Activated CD4-positive, alpha-beta memory T cell treated with anti-CD3 and anti-CD28 coated beads for 36 hours (primary cell): ENCODE measurements around the gene RSPRY1. TPM values are rescaled to one million over a fixed set of nuclear protein-coding genes. Genes with fewer than 3 reads are reported as not detected.
A peak's percentile ranks its signal among the peaks of the same experiment; 100 is the strongest.
"Not testable (repeated sequence)": the region's sequence is repeated elsewhere in the genome, so short reads cannot be mapped to it uniquely, and the experiment has no call there.

Source experiments
- CTCF ChIA-PET: fragments of 350-600 bp; sonication (Branson Sonifier 250); formaldehyde crosslinking; loops from one replicate; lab custom pipeline; 2021; ENCODE audit warnings: antibody characterized with exemption, inconsistent platforms; lab: Charles Lee
- POLR2A ChIA-PET: fragments of 350-600 bp; sonication (Branson Sonifier 250); formaldehyde crosslinking; loops from one replicate; lab custom pipeline; 2021; ENCODE audit warnings: antibody characterized with exemption; lab: Charles Lee
- DNase-seq: peaks from one replicate; pipeline ENCODE4 v3.0.0-alpha.2; 2020
- H3K27ac Mint-ChIP-seq: one replicate; pipeline ENCODE4 v1.8.0; 2021; ENCODE audit warnings: mixed read lengths
- H3K27me3 Mint-ChIP-seq: one replicate; pipeline ENCODE4 v1.8.0; 2021; ENCODE audit warnings: mixed read lengths
- H3K36me3 Mint-ChIP-seq: one replicate; pipeline ENCODE4 v1.8.0; 2021; ENCODE audit warnings: mixed read lengths
- H3K4me1 Mint-ChIP-seq: one replicate; pipeline ENCODE4 v1.8.0; 2021; ENCODE audit warnings: low read depth, mixed read lengths
- H3K4me3 Mint-ChIP-seq: one replicate; pipeline ENCODE4 v1.8.0; 2021; ENCODE audit warnings: mild to moderate bottlenecking, mixed read lengths
- H3K9me3 Mint-ChIP-seq: one replicate; pipeline ENCODE4 v1.8.0; 2021; ENCODE audit warnings: mixed read lengths
- intact Hi-C: fragments of 100-400 bp; cut with micrococcal nuclease; formaldehyde crosslinking; loops from one replicate; pipeline ENCODE4 v1.15.1; 2023
- total RNA-seq, 2 experiments: library from RNA; stranded (reverse); gene quantifications; one replicate each; pipeline ENCODE4 v1.2.3, GENCODE V29; 2021

Gene RSPRY1
- total RNA-seq, 2 experiments from 2014 or later, result 31.5 to 33.3 TPM

DNA sequence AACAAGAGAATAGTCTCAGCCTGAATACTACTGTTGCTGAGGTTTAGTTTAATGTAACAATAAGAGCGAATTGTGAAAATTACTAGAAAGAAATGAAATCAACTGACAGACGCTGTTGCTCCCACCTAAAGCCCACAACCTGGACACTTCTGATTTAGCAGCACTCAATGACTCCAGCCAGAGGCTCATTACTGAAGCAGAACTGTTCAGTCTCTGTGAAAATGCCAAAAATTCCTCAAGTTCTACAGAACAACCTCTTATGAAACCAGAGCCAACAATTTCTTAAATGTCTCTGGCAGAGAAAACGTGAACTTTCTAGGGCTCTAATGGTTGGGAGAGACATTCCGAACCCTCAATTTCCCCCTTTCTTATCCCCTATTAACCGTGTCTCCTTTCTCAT is 10.2 kb upstream of the RSPRY1 start:
- H3K27me3 Mint-ChIP-seq, result no peaks in the 10 kb centered on the region
- no peak overlapping the region for H3K27ac Mint-ChIP-seq
- H3K9me3 Mint-ChIP-seq, result no peaks in the 10 kb centered on the region
- ChIA-PET POLR2A (no interaction called here), CTCF (no interaction called here)
- no peaks in the 10 kb centered on the region for H3K4me1 Mint-ChIP-seq
- peaks cover 18% of the 10 kb centered on the region for H3K36me3 Mint-ChIP-seq
- no peak for DNase-seq
- intact Hi-C loops, result no loop called here
- H3K4me3 Mint-ChIP-seq, result no peak overlapping the region

DNA sequence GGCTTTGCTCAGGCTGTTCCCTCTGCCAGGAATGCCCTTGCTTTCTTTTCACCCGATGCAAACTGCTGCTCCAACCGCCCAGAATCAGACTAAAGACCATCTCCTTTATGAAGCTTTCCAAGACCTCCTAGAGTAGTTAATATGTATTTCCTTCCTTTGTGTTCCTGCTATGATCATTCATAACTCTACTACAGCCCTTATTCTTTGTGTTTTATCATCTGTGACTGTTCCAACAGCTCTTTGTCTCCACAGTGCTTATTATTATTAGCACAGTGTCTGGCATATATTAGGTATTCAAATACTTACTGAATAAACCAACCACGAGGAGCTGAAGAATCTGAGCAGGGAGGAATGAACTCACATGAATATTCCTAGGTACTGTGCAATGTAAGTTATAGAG is 7.9 kb upstream of the RSPRY1 start:
- peaks cover 3% of the 10 kb centered on the region for H3K4me1 Mint-ChIP-seq
- peaks cover 6% of the 10 kb centered on the region for H3K36me3 Mint-ChIP-seq
- CTCF ChIA-PET, result no interaction called here
- no peaks in the 10 kb centered on the region for H3K27me3 Mint-ChIP-seq
- DNase-seq, result no peak
- POLR2A ChIA-PET, result no interaction called here
- H3K9me3 Mint-ChIP-seq, result no peaks in the 10 kb centered on the region
- H3K4me3 Mint-ChIP-seq, result no peak overlapping the region
- H3K27ac Mint-ChIP-seq, result no peak overlapping the region
- intact Hi-C loops, result no loop called here

DNA sequence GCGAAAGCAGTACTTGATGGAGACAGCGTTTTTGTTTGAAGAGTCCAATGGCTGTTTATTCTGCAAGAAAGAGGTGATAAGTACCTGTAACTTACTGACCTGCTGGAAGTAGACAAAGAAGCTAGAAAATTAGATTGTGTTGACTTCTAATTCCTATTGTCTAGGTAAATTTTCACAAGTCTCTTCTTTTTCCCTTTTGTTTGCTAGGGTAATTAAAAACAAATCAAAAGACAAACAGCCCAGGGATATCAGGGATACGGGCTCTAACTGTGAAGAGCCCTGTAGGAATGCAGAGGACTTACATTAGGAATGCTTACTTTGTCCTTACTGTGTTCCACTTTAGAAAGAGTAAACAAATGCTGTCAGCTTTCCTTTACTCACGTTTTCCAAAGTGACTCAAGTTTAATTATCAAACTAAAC is 7.3 kb upstream of the RSPRY1 start:
- peaks cover 3% of the 10 kb centered on the region for H3K36me3 Mint-ChIP-seq
- DNase-seq, result no peak
- CTCF ChIA-PET, result interaction anchor here (0.8 kb wide), 1 partner anchor 9 kb away, joined by 3 read pairs; no protein-coding TSS in a partner anchor
- H3K4me1 Mint-ChIP-seq, result peaks cover 5% of the 10 kb centered on the region
- H3K27me3 Mint-ChIP-seq, result no peaks in the 10 kb centered on the region
- H3K9me3 Mint-ChIP-seq, result no peaks in the 10 kb centered on the region
- no peak overlapping the region for H3K4me3 Mint-ChIP-seq
- no peak overlapping the region for H3K27ac Mint-ChIP-seq
- intact Hi-C loops, result no loop called here
- POLR2A ChIA-PET, result no interaction called here

DNA sequence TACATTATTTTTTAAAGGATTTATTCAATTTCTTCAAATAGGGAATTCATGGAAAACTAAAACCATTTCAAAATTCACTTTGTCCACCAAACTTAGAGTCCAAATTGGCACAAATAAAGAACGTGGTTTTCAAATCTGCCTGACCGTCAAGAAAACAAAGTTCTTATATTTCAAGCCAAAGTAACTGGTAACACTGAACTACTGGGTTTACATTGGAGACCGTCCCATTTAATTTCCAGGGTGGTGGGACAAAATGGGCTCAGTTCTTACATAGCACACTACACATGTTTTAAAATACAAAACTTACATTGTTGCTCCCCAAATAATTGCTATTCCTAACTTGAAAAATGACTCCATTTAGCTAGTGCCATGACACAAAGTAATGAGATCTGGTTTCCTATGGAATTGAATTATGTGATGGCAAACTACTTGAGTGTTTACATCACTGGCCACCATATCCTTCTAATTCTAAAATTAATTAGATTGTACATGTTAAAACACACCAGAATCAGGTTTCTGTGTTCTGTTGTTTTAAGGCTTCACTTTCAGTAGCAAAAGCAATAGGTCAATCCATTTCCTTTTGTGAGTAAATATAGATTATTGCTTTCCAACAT is 6.8 kb upstream of the RSPRY1 start:
- H3K36me3 Mint-ChIP-seq, result peaks cover 3% of the 10 kb centered on the region
- peaks cover 9% of the 10 kb centered on the region for H3K4me1 Mint-ChIP-seq
- no peaks in the 10 kb centered on the region for H3K27me3 Mint-ChIP-seq
- no peaks in the 10 kb centered on the region for H3K9me3 Mint-ChIP-seq
- no peak overlapping the region for H3K4me3 Mint-ChIP-seq
- intact Hi-C loops, result no loop called here
- POLR2A ChIA-PET, result no interaction called here
- DNase-seq, result no peak
- CTCF ChIA-PET, result interaction anchor here (0.8 kb wide), 1 partner anchor 10 kb away, joined by 3 read pairs; no protein-coding TSS in a partner anchor
- H3K27ac Mint-ChIP-seq, result no peak overlapping the region

DNA sequence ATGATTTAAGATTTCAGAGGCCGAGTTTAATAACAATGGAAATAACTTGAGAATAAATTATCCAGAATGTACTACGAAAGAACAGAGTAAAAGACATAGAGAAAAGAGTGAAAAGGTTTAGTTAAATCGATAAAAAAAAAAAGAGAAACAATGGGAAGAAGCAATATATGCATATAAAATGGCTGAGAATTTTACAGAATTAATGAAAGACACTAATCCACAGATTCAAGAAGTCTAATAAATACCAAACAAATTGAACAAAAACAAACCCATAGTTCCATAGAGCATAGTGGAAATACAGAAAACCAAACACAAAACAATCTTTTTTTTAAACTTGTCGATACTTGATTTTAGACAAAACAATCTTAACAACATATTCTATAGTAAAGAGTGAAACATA is 2.0 kb upstream of the RSPRY1 start:
- Mint-ChIP-seq H3K4me3 (peak overlapping the region; percentile 11), H3K27me3 (no peaks in the 10 kb centered on the region), H3K36me3 (peaks cover 2% of the 10 kb centered on the region), H3K4me1 (peaks cover 32% of the 10 kb centered on the region), H3K9me3 (no peaks in the 10 kb centered on the region), H3K27ac (peak overlapping the region; percentile 5)
- intact Hi-C loops, result no loop called here
- ChIA-PET POLR2A (no interaction called here), CTCF (interaction anchor here (1.9 kb wide), 1 partner anchor 220 kb away, joined by 5 read pairs; no protein-coding TSS in a partner anchor)
- DNase-seq, result no peak

DNA sequence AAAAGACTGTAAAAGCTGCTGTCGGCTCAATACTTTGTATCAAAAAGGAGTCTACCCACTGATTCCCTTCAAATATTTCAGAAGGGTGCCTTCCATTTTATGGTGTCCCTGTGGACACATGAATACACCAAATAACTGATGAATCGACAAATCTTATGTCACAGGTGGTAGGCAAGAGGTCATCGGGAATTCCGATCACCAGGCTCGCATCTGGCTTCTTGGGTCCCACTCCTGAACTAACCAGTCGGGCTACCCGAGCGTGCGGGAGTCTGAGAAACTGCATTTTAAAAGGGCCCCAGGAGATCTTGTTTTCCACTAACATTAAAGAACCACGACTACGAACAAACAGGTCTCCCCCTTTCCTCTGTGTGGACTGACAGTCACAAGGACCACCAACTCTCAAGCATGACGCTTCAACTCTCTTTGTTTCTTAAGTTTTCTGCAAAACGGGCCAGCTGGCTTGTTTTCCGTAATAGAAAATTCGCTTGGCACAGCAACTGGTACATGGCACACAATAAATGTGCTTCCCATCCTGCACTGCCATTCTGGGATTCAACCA is 1.2 kb upstream of the RSPRY1 start:
- peak overlapping the region; percentile 81 for H3K27ac Mint-ChIP-seq
- no peaks in the 10 kb centered on the region for H3K9me3 Mint-ChIP-seq
- peak overlapping the region; percentile 92 for H3K4me3 Mint-ChIP-seq
- H3K36me3 Mint-ChIP-seq, result peaks cover 2% of the 10 kb centered on the region
- intact Hi-C loops, result loop anchor here (5.0 kb wide), 2 partner anchors 58 to 193 kb away; no protein-coding TSS in a partner anchor
- H3K4me1 Mint-ChIP-seq, result peaks cover 34% of the 10 kb centered on the region
- no peak for DNase-seq
- POLR2A ChIA-PET, result interaction anchor here (0.7 to 1.4 kb wide), 3 partner anchors 34 to 274 kb away, joined by 3 to 4 read pairs (median 3); no protein-coding TSS in a partner anchor
- CTCF ChIA-PET, result no interaction called here
- H3K27me3 Mint-ChIP-seq, result no peaks in the 10 kb centered on the region

DNA sequence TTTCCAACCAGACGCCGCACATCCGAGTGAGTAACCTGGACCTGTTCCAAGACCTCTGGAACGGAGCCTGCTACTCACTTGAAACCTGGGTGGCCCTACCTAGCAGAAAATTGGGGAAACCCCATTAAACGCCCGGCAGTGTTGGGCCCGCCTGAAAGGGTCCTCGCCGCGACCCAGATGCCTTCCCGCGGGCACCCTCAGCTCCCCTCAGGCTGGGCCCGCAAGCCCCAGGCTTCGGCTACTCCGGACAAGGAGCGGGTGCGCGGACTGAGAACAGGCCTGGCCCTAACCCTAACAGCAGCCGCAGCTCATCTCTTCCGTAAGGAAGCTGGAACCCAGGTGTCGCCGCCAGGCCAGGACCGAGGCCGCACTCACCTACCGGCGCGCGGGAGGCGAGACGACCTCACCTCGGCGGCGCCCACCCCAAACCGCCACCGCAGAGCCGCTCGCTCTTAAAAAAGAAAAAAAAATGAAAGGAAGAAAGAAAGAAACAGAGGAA is 634 bp upstream of the RSPRY1 start:
- H3K36me3 Mint-ChIP-seq, result peaks cover 2% of the 10 kb centered on the region
- peak overlapping the region; percentile 92 for H3K4me3 Mint-ChIP-seq
- ChIA-PET CTCF (interaction anchor here (0.6 to 0.9 kb wide), 3 partner anchors 12 to 221 kb away, joined by 3 to 5 read pairs (median 3); no protein-coding TSS in a partner anchor), POLR2A (interaction anchor here (0.6 to 1.4 kb wide), 6 partner anchors 17 to 277 kb away, joined by 3 to 4 read pairs (median 3); partner anchors contain the start of gene POLR2C)
- H3K9me3 Mint-ChIP-seq, result no peaks in the 10 kb centered on the region
- peak overlapping the region; percentile 81 for H3K27ac Mint-ChIP-seq
- intact Hi-C loops, result loop anchor here (5.0 kb wide), 2 partner anchors 58 to 193 kb away; no protein-coding TSS in a partner anchor
- H3K4me1 Mint-ChIP-seq, result peaks cover 34% of the 10 kb centered on the region
- DNase-seq, result peak; percentile 50
- no peaks in the 10 kb centered on the region for H3K27me3 Mint-ChIP-seq

DNA sequence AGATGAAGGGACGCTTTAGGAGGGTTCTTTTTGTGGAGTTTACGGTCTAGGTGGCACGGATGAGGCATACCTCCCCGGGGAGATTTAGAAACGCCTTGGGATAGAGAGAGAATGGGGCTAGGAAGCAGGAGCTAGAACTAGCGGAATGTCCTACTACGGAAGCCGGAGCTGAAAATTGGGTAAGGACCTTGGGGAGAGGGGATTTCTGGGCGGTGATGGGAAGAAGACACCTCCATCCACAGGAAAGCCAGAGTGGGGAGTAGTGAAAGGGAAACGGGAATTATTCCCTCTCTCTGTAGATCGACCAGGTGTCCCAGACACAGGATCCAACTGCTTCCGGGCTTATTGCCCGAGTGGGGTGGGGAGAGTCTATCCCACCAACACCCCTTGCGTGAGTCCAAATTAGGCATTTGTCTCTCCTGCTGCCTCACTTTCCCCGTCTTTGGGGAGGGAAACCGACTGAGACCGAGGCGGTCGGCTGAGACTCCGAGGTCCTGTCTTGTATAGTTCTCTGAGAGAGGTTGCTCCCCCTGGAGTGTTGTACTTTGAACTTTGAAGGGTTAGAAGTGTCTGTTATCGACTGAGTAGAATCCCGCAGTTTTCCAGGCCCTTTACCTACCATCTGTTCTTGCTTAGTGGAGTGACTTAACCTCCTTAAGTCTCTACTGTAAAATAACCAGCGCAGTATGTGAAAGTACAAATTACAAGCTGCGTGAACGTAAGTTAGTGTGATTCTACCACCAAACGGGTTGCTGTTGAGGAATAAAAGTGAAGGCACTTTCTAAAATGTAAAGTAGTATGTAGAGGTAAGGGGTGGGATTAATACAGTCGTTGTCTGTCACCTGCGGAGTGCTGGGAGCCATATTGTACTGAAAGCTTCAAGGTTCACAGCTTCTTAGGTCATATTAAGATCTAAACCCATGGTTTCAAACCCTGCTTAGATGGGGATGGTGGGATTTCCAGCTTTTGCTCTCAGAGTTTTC is 1.0 kb downstream of the RSPRY1 start:
- Mint-ChIP-seq H3K4me1 (peaks cover 36% of the 10 kb centered on the region), H3K36me3 (peaks cover 2% of the 10 kb centered on the region), H3K4me3 (peak overlapping the region; percentile 92), H3K9me3 (no peaks in the 10 kb centered on the region), H3K27ac (peak overlapping the region; percentile 81), H3K27me3 (no peaks in the 10 kb centered on the region)
- ChIA-PET CTCF (interaction anchor here (0.8 kb wide), 2 partner anchors 103 to 230 kb away, joined by 4 to 5 read pairs; no protein-coding TSS in a partner anchor), POLR2A (interaction anchor here (0.7 kb wide), 1 partner anchor 72 kb away, joined by 4 read pairs; no protein-coding TSS in a partner anchor)
- intact Hi-C loops, result loop anchor here (1.0 to 5.0 kb wide), 6 partner anchors 57 to 260 kb away; partner anchors contain the start of genes CIAPIN1 and COQ9
- peak; percentile 31 for DNase-seq

DNA sequence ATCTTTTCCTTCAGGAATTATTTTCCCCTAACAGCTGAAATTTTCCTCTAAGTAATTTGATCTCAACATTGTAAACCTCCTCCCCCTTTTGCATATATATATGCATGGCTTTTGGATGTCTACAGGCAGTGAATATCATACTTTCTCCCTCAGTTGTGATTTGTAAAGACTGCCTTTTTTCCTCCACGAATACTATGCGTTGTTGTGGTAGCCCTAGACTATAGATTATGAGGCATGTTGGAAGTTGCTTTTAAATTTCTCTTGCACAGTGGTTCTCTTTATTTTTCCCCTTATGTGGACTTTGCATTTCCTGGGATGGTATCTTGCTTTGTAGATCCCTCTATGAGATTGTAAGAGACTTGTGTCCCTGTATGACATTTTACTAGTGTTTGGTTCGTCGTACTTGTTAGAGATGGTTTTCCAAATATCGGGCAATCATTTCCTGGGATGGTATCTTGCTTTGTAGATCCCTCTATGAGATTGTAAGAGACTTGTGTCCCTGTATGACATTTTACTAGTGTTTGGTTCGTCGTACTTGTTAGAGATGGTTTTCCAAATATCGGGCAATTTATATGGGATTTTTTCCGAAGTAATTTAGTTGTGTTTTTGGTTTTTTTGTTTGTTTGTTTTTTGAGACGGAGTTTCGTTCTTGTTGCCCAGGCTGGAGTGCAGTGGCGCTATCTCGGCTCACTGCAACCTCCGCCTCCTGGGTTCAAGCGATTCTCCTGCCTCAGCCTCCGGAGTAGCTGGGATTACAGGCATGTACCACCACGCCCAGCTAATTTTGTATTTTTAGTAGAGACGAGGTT is 2.0 kb downstream of the RSPRY1 start:
- peaks cover 41% of the 10 kb centered on the region for H3K4me1 Mint-ChIP-seq
- CTCF ChIA-PET, result interaction anchor here (0.8 kb wide), 2 partner anchors 104 to 229 kb away, joined by 4 to 5 read pairs; no protein-coding TSS in a partner anchor

DNA sequence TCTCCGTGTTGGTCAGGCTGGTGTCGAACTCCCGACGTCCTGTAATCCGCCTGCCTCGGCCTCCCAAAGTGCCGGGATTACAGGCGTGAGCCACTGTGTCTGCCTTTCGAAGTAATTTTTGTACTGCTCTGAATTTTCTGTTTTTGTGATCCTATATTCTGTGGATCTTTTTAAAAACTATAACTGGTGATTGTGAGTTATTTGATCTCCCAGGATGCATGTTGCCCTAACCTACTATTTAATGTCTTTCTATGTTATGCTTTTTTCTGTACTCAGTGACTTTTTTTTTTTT is 2.5 kb downstream of the RSPRY1 start:
- Mint-ChIP-seq H3K27me3 (no peaks in the 10 kb centered on the region), H3K4me1 (peaks cover 42% of the 10 kb centered on the region), H3K9me3 (no peaks in the 10 kb centered on the region), H3K27ac (no peak overlapping the region), H3K4me3 (no peak overlapping the region), H3K36me3 (peaks cover 2% of the 10 kb centered on the region)
- intact Hi-C loops, result loop anchor here (5.0 kb wide), 2 partner anchors 61 to 196 kb away; no protein-coding TSS in a partner anchor
- ChIA-PET POLR2A (no interaction called here), CTCF (no interaction called here)
- DNase-seq, result no peak

More for the DNA sequence above, 2.0 kb downstream of the RSPRY1 start:
- not testable (repeated sequence) for H3K27ac Mint-ChIP-seq, H3K27me3 Mint-ChIP-seq, H3K36me3 Mint-ChIP-seq, DNase-seq, H3K9me3 Mint-ChIP-seq
- POLR2A ChIA-PET, result interaction anchor here (0.7 kb wide), 1 partner anchor 71 kb away, joined by 4 read pairs; no protein-coding TSS in a partner anchor
- intact Hi-C loops, result loop anchor here (2.0 to 5.0 kb wide), 3 partner anchors 61 to 259 kb away; partner anchors contain the start of genes CIAPIN1 and COQ9
- H3K4me3 Mint-ChIP-seq, result peak overlapping the region; percentile 92

DNA sequence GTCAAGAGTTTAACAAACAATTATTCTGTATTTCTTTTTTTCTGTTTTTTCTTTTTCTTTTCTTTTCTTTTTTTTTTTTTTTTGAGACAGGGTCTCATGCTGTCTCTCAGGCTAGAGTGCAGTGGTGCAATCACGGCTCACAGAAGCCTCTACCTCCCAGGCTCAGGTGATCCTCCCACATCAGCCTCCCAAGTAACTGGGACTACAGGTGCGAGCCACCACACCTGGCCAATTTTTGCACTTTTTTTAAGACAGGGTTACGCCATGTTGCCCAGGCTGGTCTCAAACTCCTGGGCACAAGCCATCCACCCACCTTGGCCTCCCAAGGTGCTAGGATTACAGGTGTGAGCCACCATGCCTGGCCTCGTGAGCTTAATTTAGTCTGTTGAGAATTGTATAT is 3.4 kb downstream of the RSPRY1 start:
- H3K9me3 Mint-ChIP-seq, POLR2A ChIA-PET, H3K27ac Mint-ChIP-seq, H3K36me3 Mint-ChIP-seq, H3K4me3 Mint-ChIP-seq, H3K27me3 Mint-ChIP-seq, CTCF ChIA-PET, DNase-seq: not testable (repeated sequence)
- peaks cover 41% of the 10 kb centered on the region for H3K4me1 Mint-ChIP-seq
- intact Hi-C loops, result loop anchor here (5.0 kb wide), 2 partner anchors 62 to 197 kb away; no protein-coding TSS in a partner anchor
